Central memory CD4-positive, alpha-beta T cell (primary cell): Measurements from ENCODE around the gene PIWIL4.
"Not testable (repeated sequence)": the region's sequence is repeated elsewhere in the genome, so short reads cannot be mapped to it uniquely, and the experiment has no call there.

Experiments
- DNase-seq: peaks from one replicate; pipeline ENCODE4 v3.0.0; 2022

The PIWIL4 gene

DNA sequence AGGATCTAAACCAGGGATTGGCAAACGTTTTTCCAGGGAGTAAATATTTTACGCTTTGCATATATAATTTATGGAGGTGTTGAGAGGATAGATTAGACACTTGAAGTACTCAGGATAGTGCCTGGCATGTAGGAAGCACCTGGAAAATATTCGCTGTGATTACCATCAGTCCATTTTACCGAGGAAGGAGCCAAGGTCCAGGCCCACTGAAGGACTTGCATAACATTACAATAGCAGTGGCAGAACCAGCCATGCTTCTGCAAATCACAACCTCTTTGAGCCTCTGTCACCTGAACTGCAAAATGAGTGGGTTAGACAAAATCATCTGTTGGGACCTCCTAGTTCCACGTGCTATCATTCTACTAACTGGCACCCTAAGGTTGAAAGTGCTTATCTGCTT, 18.0 kb upstream of the PIWIL4 start:
- no peak for DNase-seq

DNA sequence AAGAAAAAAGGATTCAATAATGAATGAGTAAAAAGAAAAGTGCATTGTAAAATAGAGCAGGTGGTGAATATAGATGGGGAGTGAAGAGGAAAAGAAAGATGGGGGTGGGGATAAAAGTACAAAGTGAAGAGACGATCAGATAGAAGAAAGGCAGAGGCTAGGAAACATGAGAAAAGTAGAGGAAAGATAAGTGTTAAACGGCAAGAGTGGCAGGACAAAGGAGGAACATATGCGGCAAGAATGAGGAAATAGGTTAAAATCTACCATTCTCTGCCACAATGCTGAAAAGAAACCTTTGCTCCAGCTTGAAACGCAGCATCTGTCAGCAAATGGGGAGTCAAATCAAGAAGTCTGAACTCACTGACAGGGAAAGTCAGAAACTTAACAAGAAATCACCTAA, 16.7 kb upstream of the PIWIL4 start:
- no peak for DNase-seq

DNA sequence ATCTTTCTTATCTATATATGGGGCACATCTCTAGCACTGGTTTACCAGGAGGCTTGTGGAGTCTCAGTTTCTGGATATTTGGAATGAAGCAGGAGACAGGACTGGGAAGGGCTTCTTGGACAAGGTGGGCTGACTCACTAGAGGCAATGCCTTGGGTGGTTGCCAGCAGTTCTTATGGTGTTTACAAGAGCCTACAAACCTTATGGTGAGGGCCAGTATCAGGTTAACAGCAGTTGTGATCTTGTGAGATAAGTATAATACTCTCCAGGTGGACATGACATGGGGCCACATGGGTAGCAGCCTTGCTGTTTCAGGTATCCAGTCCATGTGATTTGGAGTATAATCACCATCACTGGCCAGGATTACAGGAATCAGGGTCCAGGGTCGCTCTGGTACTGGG, 13.2 kb upstream of the PIWIL4 start:
- no peak for DNase-seq

DNA sequence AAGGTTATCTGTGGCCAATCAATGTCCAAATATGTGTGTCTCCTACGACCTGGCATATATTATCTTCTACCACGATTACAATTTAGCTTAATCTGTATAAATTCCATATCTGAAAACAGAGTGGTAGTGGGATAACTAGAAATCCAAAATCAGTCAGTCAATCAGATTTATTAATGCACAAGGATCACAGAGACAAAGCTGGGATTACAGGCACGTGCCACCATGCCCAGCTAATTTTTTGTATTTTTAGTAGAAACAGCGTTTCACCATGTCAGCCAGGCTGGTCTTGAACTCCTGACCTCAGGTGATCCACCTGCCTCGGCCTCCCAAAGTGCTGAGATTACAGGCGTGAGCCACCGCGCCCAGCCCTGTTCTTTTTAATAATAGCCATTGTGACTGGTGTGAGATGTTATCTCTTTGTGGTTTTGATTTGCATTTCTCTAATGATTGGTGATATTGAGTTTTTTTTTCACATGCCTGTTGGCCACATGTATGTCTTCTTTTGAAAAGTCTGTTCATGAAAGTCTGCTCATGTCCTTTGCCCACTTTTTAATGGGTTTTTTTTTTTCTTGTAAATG, 11.3 kb upstream of the PIWIL4 start:
- not testable (repeated sequence) for DNase-seq

DNA sequence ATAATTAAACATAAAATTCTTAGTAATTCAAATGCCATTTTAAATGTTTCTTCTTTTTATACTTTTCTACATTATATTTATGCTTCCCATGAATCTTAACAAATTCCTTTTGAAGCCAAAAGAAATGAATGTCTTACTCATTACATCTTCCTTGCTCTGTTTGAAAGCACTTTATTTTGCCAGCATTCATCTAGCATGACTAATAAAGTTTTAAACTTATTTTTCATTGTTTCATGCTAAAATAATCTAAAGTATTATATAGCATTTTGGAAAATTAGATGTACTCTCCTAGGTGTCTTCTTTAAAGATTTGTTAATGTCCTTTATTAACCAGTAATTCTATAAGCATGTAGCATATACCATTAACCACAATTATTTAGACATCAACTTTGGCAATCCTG, 9.7 kb upstream of the PIWIL4 start:
- DNase-seq = no peak

DNA sequence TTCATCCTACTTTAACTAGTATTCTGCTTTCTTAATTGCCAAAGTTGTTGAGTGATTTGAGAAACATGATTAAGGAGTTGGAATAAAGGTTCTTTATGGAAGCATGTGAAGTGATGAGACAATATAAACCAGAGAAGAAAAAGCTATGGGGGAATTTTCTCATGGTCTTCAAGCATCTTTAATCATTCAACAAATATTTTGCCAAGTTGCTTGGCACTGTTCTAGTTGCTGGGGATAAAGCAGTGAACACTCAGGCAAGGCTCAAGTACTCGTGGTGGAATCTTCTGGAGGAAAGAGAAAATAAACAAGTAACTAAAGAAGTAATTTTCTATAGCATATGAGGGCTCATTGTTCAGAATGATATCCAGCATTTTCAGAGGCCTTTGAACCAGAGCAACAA, 9.2 kb upstream of the PIWIL4 start:
- no peak for DNase-seq

DNA sequence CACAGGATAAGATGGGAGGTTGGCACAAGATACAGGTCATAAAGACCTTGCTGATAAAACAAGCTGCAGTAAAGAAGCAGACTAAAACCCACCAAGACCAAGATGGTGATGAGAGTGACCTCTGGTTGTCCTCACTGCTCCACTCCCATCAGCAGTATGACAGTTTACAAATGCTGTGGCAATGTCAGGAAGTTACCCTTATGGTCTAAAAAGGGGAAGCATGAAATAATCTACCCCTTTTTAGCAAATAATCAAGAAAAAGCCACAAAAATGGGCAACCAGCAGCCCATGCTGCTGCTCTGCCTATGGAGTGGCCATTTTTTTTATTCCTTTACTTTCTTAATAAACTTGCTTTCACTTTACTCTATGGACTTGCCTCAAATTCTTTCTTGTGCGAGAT, 8.7 kb upstream of the PIWIL4 start:
- no peak for DNase-seq

DNA sequence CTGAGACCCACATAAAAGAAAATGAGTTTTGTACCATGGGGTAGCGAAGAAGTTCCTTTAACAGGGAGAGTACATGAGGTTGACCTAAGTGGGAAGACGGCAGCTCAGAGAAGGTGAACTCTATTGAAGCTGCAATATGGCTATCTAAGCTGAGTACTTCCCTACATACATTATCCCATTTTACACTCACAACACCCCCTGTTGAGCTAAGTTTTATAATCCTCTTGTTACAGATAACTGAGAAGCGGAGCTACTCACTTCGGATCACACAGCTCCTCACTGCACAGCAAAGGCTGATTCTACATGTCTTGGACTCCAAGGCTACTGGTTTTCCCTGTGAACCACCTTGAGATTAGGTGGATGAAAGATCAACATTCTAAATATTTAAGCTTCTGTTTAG, 8.2 kb upstream of the PIWIL4 start:
- no peak for DNase-seq

DNA sequence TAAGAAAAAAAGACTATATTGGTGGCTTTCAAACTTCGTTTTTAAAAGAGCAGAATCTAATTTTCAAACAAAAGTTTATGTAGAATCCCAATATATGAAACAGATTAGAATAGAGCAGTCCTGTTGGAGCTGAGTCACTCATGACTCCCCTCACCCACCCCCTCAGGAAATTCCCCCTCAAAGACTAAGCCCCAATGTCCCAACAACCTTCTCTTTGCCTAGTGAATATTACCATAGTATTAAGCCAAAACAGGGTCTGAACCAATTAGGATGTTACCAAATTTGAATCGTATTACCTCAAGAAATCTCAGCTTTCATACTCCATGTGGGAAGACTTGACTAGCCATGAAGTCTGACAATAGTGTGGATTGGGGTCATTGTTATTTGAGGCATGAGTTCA, 7.8 kb upstream of the PIWIL4 start:
- no peak for DNase-seq

DNA sequence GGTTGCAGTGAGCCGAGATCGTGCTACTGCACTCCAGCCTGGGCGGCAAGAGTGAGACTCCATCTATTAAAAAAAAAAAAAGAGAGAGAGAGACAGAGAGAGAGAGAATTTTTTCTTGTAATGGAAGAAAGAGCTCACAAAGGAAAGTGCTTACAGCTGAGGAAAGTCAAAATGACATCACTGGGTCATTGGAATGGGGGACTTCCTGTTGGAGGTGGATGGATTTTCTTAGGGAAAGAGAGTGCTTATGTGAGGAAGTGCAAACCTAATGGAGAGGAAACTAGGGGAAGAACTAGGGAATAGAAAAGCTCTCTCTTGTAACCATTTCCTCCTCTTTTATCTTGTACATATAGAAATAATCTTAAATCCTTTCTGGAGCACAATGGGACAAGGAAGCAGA, 6.3 kb upstream of the PIWIL4 start:
- no peak for DNase-seq

DNA sequence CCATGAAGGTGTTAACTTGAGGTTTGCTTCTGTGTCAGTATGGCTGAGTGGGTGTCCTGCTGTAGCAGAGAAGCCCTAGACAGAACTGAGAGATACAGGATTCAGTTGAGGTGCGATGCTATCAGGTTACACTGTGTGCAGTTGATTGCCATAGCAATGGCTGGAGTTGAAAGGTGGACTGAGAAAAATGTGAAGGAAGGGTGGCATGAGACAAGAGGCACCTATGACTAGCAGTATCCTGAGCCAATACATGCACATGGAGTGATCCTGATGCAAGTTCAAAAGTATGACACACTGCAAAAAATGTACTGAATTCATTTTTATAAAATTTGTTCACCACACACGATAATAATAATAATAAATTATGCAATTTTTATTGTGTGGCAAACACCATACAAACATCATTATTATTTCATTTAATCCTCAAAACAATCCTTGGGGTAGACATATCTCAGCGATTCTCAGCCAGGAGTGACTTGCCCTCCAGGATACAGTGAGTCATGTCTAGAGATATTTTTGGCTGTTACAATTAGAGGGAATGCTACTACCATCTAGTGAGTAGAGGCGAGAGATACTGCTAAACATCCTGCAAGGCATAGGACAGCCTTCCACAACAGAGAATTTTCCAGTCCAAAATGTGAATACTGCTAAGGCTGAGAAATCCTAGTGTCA, 3.9 kb upstream of the PIWIL4 start:
- no peak for DNase-seq

DNA sequence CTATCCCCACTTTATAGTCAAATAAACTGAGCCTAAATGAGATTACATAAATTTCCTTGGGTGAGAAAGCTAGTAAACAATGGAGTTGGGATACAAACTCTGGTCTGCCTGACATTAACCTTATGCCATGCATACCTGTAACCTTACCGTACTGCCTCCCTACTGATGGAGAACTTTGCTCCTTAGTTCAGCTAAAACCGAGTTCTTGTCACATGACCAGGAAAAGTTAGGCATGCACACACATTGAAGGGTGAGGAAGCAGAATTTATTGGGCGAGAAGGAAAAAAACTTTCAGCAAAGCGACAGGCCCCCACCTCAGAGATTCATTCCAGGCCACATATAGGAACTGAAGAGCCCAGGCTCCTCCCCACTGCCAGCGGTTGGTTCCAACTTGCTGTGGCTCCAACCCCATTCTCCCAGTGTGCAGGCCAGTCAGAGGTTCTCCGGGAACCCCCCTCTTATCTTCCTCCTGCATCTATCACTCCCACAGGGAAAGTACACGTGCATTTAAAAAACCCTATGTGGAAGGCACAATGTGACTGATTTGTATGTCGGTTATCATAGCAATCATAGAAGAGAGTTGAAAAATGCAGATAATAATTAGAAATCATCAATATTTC, 3.2 kb upstream of the PIWIL4 start:
- DNase-seq = no peak

DNA sequence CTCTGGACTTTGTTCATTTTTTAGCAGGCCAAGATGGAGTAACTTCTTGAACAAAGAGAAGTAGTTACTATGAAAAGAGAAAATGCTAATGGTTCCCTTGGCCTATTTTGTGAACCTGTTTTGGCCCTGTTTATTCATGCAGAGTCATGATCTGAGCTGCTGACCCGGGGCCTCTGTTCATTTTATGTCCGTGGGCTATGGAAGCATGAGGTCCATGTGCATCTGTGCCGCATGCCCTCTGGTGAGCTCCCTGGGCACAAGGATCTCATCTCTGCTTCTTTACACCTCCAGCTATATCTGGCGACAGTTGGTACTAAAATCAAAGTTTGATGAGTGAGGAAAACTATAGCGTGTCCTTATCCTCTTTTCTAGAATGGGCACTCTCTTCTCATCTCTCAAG, 1.0 kb downstream of the PIWIL4 start:
- DNase-seq = no peak

DNA sequence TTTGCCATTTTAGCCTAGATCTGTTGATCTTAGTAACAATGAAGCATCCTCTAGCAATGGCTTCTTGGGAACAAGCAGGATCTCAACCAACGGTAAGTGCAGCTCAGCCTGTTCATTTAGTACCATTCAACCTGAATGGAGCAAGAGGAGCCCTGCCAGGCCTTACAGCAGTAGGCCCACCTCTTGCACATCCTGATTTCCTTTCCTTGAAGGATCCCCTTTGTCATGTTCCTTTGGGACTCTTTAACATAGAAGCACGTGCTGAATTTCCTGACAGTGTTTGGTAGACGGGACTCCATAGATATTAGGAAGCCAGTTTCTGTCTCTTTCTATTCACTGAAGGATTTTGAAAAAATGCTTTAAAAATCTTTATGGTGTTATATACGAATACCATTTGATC, 1.5 kb downstream of the PIWIL4 start:
- DNase-seq = no peak

DNA sequence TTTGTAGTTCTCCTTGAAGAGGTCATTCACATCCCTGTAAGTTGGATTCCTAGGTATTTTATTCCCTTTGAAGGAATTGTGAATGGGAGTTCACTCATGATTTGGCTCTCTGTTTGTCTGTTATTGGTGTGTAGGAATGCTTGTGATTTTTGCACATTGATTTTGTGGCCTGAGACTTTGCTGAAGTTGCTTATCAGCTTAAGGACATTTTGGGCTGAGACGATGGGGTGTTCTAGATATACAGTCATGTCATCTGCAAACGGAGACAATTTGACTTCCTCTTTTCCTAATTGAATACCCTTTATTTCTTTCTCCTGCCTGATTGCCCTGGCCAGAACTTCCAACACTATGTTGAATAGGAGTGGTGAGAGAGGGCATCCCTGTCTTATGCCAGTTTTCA, 5.8 kb downstream of the PIWIL4 start:
- DNase-seq = not testable (repeated sequence)

DNA sequence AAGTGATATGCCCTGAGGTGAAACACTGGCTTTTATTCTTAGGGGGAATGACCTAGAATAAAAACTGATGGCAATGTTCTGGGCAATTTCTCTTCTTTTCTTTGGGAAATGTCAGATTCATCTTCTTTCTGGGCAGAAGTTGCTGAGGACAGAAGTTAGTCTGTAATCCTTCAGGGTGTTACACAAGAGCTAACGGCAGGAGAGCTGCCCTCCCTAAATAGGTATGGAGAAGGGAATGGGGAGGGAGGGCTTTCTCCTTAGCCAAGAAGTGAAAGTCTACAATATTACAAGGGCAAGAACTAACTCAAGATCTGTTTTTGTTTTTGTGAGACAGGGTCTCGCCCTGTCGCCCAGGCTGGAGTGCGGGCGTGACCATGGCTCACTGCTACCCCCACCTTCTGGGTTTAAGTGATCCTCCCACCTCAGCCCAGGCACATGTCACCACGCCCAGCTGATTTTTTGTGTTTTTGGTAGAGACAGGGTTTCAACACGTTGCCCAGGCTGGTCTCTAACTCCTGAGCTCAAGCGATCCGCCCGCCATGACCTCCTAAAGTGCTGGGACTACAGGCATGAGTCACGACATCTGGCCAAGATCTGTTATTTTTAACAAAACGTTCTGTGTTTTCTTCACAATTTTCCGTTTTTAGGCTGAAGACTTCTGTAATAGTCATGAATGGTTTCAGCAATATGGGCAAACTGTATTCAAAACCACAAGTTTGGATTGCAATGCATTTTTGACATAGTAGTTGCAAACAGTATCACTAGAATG, 7.2 kb downstream of the PIWIL4 start:
- DNase-seq = no peak

DNA sequence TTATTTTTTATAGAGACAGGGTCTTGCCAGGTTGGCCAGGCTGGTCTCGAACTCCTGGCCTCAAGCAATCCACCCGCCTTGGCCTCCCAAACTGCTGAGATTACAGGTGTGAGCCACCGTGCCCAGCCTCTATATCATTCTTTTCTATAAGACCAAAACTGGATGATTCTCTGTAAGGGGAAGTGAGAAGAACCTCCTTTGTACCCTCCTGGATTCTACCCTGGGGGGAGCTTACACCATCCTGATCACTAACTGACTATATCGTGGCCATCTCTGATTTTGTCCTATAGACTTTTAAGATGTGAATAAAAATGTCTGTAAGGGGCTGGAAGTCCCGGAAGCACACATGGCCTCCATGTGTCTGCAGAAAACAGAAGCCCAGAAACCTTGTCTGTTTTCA, 9.1 kb downstream of the PIWIL4 start:
- DNase-seq = no peak

DNA sequence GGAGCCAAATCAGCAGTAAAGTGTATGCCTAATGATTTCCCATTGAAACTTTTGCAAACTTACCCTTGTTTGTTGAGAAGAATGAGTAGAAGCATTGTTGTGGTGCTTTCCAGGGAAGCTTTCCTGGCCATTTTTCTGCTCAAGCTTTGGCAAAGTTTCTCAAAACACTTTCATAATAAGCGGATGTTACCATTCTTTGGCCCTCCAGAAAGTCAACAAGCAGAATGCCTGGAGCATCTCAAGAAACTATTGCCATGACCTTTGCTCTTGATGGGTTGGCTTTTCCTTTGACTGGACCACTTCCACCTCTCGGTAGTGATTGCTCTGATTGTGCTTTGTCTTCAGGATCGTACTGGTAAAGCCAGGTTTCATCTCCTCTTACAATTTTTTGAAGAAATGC, 10.7 kb downstream of the PIWIL4 start:
- no peak for DNase-seq

DNA sequence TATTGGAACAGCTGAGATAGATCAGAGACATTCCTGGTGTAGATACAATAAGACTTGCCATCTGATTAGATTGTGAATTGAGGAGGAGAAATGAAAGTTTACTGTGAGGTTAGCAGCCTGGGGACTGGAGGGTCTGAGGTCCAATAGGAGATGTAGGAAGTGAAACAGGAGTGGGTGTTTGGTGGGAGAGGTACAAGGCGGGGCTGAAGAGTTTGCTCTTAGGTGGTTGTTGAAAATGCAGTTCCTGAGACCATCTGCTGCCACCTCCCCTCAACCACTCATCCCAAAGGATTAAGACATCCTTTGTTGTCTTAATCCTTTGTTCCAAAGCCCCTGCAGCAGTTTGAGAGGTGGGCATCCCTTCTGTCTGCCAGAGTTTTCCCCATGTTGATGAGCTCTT, 14.8 kb downstream of the PIWIL4 start:
- DNase-seq = no peak

DNA sequence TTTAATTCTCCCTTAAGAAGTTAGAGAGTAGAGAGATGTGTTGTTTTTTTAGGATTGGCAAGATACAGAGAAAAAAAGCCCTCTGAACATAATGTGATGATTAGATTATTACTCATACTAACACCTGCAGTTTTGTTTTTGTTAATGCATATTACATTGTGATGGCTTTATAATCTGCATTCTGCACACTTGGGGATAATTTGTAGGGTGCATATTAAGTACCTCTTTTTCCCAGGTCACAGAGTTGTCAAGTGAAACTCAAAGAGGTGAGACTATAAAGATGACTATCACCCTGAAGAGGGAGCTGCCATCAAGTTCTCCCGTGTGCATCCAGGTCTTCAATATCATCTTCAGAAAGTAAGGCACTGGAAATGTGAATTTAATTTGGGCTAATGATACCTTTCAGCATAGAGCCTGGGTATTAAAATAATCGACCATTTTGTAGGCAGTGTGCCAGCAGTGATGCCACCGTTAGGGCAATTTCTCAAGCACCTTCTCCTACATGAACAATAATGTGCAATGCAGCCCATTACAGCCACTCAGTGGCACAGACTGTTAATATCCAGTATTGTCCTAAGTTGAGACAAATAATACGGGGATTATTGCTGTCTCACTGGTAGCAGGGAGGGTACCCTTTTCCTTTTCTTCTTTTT, 16.2 kb downstream of the PIWIL4 start:
- no peak for DNase-seq

DNA sequence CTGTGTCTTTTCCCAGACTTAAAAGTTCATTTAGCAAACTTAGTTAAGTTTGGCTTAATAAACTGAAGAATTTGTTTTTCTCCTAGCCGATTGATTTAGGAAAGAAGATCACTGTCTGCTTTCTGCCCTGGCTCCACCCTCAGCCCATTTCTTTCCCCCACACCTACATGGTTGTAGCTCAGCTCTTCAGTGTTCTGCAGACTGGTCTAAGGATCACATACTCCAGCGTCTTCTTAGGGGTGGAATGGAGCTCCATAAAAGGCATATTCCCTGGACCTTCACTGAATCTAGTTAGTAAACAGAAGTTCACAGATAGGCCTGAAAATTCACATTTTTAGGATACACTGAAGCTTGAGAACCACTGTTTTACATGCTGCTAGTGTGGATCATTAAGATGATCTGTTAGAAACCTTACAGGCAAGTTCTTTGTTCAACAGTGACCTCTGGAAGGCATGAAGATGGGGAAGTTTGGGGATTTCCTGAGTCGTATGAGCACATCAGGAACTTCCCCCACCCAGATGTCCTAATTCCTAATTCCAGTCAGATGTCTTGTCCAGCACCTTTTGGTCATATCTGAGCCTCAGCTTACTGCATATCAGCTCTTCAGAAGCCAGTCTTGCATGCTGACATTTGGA, 16.8 kb downstream of the PIWIL4 start:
- no peak for DNase-seq

DNA sequence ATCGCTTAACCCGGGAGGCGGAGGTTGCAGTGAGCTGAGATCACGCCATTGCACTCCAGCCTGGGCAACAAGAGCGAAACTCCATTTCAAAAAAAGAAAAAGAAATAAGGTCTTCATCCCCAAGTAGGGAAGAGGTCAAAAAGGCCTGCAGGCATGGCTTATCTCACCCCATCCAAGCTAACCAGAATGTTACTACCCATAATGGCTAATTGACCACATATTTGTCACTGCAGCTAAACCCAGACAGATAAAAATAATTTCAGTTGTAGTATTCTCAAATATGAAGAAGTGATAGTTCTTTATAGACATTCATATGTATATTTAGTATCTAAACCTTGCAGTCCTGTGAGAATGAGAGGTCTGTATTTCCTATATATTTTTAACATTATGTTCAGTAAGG, 17.8 kb downstream of the PIWIL4 start:
- DNase-seq = no peak

DNA sequence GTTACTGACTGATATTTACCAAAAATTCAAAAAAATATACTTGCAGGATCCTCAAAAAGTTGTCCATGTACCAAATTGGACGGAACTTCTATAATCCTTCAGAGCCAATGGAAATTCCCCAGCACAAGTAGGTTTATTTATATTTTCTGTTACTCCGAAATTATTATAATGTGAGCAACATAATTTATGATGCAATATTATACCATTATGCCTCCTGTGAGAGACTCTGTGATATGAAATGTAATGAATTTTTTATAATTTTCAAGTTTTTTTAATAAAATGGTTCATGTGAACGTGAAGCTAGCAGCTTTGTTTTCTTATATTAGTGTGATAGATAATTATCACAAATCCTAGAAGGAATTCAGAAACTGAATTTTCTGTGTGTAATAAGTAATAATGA, 18.2 kb downstream of the PIWIL4 start:
- DNase-seq = no peak
